Liver (tissue), 3 donors: ENCODE data around the gene PLA2G6.

ENCODE experiments used
- EGR1 ChIP-seq, 2 donors: IDR thresholded peaks; 2 replicates each; pipeline ENCODE4 v1.6.1; 2016 to 2018; ENCODE audit warnings: antibody characterized with exemption in 2 of 2, low read depth in 2 of 2
- JUND ChIP-seq, 2 donors: IDR thresholded peaks; 2 replicates each; pipeline ENCODE4 v1.6.1; 2016; ENCODE audit warnings: antibody characterized with exemption in 2 of 2
- MAX ChIP-seq: IDR thresholded peaks from 2 replicates; pipeline ENCODE4 v1.6.1; 2016; ENCODE audit warnings: antibody characterized with exemption
- REST ChIP-seq: IDR thresholded peaks from 2 replicates; pipeline ENCODE4 v1.6.1; 2016; ENCODE audit warnings: antibody characterized with exemption, mild to moderate bottlenecking
- SP1 ChIP-seq: IDR thresholded peaks from 2 replicates; pipeline ENCODE4 v1.6.1; 2018; ENCODE audit warnings: antibody characterized with exemption, mild to moderate bottlenecking
- TAF1 ChIP-seq: conservative IDR thresholded peaks from 2 replicates; pipeline ENCODE4 v1.6.1; 2016; ENCODE audit warnings: antibody characterized with exemption, mild to moderate bottlenecking
- YY1 ChIP-seq: IDR thresholded peaks from 2 replicates; pipeline ENCODE4 v1.6.1; 2016; ENCODE audit warnings: antibody characterized with exemption, mild to moderate bottlenecking
- TF ChIP-seq, protein P1 (sequence below): IDR thresholded peaks from 2 replicates; pipeline ENCODE4 v1.6.1; 2016; ENCODE audit warnings: antibody characterized with exemption
- TF ChIP-seq, protein P2 (sequence below): fragments of 150-350 bp; IDR thresholded peaks from 2 replicates; pipeline ENCODE4 v1.5.1; 2017; ENCODE audit warnings: improper control_type of control experiment, low read depth, low read length; ENCODE audit not compliant: missing input control
- donor health status: healthy.
- donor health status: healthy.

DNA sequence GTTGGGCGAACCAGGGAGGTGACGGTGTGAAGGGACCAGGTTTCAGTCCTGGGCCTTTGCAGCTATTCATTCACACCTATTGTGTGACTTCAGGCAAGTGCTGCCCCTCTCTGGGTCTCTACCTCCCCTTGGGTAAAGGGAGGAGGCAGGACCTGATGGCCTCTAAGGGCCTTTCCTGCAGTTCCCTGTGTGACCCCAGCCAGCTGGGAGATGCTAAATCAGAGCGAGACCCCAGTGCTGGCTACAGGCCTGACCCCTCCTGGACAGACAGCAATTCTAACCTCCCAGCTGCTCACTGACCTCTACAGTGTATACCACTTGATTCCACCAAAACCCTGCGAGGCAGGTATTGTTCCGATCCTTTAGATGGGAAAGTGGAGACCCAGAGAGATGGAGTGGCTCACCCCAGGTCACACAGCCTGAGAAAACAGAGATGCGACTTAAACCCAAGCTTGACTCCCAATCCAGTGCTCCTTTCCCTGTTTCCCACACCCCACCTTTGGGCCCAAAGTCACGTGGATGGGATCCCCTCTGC lies 26.3 kb upstream of the PLA2G6 start:
- no peak for TF ChIP-seq REST
- TF ChIP-seq MAX, result no peak
- TF ChIP-seq, protein P1, sequence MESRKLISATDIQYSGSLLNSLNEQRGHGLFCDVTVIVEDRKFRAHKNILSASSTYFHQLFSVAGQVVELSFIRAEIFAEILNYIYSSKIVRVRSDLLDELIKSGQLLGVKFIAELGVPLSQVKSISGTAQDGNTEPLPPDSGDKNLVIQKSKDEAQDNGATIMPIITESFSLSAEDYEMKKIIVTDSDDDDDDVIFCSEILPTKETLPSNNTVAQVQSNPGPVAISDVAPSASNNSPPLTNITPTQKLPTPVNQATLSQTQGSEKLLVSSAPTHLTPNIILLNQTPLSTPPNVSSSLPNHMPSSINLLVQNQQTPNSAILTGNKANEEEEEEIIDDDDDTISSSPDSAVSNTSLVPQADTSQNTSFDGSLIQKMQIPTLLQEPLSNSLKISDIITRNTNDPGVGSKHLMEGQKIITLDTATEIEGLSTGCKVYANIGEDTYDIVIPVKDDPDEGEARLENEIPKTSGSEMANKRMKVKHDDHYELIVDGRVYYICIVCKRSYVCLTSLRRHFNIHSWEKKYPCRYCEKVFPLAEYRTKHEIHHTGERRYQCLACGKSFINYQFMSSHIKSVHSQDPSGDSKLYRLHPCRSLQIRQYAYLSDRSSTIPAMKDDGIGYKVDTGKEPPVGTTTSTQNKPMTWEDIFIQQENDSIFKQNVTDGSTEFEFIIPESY, result no peak
- TF ChIP-seq, protein P2, sequence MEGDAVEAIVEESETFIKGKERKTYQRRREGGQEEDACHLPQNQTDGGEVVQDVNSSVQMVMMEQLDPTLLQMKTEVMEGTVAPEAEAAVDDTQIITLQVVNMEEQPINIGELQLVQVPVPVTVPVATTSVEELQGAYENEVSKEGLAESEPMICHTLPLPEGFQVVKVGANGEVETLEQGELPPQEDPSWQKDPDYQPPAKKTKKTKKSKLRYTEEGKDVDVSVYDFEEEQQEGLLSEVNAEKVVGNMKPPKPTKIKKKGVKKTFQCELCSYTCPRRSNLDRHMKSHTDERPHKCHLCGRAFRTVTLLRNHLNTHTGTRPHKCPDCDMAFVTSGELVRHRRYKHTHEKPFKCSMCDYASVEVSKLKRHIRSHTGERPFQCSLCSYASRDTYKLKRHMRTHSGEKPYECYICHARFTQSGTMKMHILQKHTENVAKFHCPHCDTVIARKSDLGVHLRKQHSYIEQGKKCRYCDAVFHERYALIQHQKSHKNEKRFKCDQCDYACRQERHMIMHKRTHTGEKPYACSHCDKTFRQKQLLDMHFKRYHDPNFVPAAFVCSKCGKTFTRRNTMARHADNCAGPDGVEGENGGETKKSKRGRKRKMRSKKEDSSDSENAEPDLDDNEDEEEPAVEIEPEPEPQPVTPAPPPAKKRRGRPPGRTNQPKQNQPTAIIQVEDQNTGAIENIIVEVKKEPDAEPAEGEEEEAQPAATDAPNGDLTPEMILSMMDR, result no peak
- no peak for TF ChIP-seq SP1
- no peak for TF ChIP-seq EGR1 (IDR thresholded peaks at IDR 0.05; ENCODE audit: low read depth in 2 of 2)
- TF ChIP-seq TAF1, result no peak
- no peak for TF ChIP-seq YY1
- TF ChIP-seq JUND (IDR thresholded peaks at IDR 0.05), result no peak
